GM21786 (cell line): ENCODE measurements around the gene CHODL.

Experiments used
- ATAC-seq: cut with Tn5 transposase; IDR thresholded peaks from one replicate; pipeline ENCODE4 v1.9.1; 2021; ENCODE audit not compliant: unreplicated experiment

Gene CHODL

GRCh38 chr21:18244671-18245463 lies at the start of gene CHODL:
Gene CHODL (plus strand): TSS chr21:18244833. CDS start chr21:18245224, 391 bp downstream.
- no peak for ATAC-seq

GRCh38 chr21:18204931-18205330 lies 39.7 kb upstream of the CHODL start:
- ATAC-seq: no peak

DNA sequence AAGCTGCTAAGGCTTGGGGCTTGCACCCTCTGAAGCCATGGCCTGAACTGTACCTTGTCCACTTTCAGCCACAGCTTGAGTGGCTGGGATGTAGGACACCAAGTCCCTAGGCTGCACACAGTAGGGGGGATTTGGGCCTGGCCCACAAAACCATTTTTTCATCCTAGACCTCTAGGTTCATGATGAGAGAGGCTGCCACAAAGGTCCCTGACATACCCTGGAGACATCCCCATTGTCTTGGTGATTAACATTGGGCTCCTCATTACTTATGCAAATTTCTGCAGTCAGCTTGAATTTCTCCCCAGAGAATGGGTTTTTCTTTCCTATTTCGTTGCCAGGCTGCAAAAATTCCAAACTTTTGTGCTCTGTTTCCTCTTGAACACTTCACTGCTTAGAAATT lies 26.3 kb upstream of the CHODL start:
- no peak for ATAC-seq

DNA sequence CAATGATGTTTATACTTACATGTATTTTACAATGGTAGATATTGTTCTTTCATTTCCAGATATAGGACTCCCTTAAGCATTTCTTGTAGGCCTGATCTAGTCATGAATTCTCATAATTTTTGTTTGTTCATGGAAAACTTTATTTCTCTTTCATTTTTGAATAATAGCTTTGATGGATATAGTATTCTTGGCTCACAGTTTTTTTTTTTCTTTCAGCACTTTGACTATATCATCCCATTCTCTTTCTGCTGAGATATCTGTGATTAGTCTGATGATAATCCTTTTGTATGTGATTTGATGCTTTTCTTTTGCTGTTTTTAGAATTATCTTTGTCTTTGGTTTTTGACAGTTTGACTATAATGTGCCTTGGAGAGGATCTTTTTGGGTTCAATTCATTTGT lies 24.1 kb upstream of the CHODL start:
- ATAC-seq: no peak

GRCh38 chr21:18222346-18222745 lies 22.3 kb upstream of the CHODL start:
- ATAC-seq: no peak

GRCh38 chr21:18228060-18228739 lies 16.4 kb upstream of the CHODL start:
- ATAC-seq: no peak

GRCh38 chr21:18235545-18235944 lies 9.1 kb upstream of the CHODL start:
- ATAC-seq: no peak

DNA sequence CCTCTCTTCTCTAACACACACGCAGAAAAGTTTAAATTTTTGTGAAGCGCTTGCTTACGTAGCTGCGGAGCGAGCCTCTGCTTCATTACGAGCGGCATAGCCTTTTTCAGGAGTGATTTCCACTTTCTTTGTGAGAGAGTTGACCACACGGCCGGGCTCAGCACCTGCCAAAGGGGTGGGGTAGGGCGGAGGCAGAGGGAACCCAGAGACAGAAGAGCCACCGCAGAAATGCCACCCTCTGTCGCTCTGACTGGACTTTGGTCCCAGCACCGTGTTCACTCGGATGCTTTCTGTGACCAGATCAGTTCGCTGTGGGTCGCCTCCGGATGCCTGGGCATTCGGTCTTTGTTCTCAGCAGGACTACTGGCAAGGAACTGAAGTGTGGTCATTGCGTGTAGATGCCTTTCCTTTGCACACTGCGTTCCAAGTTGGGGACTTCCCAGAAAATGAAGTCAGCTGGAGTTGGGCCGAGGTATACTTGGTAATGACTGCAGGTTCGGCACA lies 883 bp downstream of the CHODL start:
- ATAC-seq: no peak

GRCh38 chr21:18248171-18248570 lies 3.5 kb downstream of the CHODL start:
- no peak for ATAC-seq

GRCh38 chr21:18249672-18250071 lies 5.0 kb downstream of the CHODL start:
- ATAC-seq: no peak

- ATAC-seq: no peak
Observed at GRCh38 chr21:18251065-18251464, 6.4 kb downstream of the CHODL start.

GRCh38 chr21:18252256-18252655 lies 7.6 kb downstream of the CHODL start:
- ATAC-seq: no peak

DNA sequence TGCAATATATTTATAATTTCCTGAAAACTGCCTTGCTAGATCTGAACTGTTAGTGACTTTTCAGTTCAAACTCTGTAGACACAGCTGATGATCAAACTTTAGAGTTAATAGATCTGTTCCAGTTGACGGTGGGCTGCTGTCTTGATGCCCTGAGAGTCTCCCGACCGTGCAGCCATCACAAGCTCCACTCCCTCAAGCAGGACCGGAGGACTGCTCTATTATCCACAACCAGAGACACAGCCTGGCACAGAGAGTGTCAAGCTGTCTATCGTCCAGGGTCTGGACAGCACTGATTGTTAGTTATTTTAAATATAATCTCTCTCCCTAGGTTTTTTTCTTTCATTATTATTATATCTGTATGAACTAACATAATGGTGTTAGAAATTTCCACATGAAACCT lies 8.0 kb downstream of the CHODL start:
- ATAC-seq: no peak

DNA sequence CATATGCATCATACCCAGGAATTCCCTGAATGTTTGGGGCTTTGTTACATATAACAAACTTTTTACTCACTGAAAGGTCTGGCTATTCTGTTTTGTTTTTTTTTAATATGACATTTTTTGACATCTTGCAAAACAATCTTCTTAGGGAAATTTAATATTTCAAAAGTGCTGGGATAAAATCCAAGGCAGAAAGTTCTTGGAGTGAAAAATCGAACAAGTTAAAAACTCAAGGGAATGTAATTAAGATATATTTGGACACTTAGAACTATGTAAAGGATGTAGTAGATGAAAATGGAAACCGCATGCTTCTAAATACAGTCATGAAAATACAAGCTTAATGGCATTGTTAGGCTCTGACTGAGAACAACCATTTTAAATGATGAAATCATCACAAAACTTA lies 8.6 kb downstream of the CHODL start:
- ATAC-seq: no peak

DNA sequence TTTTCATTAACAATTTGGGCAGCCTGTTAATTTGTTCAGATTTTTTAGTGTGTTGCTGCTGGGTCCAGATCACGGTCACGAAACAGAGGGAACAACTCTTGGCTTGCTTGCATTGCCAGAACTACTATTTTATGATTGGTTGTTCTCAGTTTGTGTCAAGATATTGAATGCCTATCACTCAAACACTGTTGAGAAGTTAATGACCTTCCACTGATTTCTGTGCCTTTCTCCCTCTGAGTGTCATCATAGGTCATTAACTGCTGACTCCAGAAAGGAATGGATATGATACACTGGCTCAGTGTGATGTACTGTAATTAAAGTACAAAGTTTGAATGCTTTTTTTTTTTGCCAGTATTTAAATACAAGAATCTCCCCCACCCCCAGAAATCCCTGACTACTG lies 9.2 kb downstream of the CHODL start:
- no peak for ATAC-seq

DNA sequence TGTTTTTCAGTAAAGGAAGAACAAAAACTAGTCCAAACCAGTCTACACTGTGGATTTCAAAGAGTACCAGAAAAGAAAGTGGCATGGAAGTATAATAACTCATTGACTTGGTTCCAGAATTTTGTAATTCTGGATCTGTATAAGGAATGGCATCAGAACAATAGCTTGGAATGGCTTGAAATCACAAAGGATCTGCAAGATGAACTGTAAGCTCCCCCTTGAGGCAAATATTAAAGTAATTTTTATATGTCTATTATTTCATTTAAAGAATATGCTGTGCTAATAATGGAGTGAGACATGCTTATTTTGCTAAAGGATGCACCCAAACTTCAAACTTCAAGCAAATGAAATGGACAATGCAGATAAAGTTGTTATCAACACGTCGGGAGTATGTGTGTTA lies 21.3 kb downstream of the CHODL start:
- no peak for ATAC-seq

DNA sequence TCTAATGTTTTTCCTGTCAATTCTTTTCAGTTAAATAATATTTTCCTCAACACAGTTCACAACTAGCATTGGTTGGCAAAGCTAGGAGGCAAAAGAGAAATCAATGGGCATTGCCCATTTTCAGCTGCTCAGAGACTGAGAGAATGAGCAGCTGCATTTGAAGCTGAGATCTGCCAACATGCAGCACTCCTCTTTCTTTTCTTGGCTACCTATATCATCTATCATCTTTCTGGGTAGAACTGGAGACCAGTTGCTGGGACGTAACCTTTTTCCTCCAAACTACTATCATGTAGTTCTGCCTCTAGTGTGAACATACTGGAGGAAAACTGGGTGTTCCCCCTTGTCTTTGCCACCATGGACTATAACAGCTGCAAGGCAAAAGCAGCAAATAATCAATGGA lies 22.9 kb downstream of the CHODL start:
- no peak for ATAC-seq

- ATAC-seq: no peak
Observed at GRCh38 chr21:18268906-18269305, 24.3 kb downstream of the CHODL start.

- ATAC-seq: no peak
Observed at GRCh38 chr21:18269856-18270255, 25.2 kb downstream of the CHODL start.

DNA sequence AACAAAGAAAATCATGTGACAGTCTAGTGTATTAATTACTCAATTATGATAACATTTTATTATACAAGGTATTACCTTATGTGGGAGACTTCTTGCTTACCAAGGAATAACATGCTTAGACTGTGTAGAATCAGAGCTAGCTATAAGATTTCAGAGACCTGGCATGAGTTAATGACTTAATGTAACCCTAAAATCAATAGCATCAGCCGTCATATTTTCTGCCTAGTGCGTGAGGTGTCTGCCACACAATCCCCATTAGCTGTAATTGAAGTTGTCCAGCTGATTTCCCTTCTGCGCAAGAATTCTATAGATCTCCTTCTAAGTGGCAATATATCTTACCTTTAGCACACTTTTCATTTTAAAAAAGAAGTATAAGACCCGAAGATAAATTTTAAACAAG lies 28.8 kb downstream of the CHODL start:
- ATAC-seq: no peak

GRCh38 chr21:18274370-18274769 lies 29.7 kb downstream of the CHODL start:
- no peak for ATAC-seq

- no peak for ATAC-seq
Observed at GRCh38 chr21:18275781-18276180, 31.1 kb downstream of the CHODL start.
